Mammary epithelial cell (primary cell): Measurements from ENCODE around the gene N4BP2.

Source experiments
- EZH2 ChIP-seq: IDR thresholded peaks from 2 replicates; pipeline ENCODE4 v1.6.1; 2012; ENCODE audit warnings: low read length, inconsistent platforms, borderline replicate concordance
- TF ChIP-seq, protein P1 (sequence below), 2 donors: IDR thresholded peaks in 1 of 2; conservative IDR thresholded peaks in 1 of 2; 2 replicates each; pipeline ENCODE4 v1.5.1; 2011 to 2012; ENCODE audit warnings: inconsistent platforms in 2 of 2, low read length in 2 of 2, mild to moderate bottlenecking in 2 of 2, control low read depth in 1 of 2, low read depth in 1 of 2; ENCODE audit not compliant: insufficient read depth in 1 of 2; ENCODE audit errors: extremely low read depth in 1 of 2

DNA sequence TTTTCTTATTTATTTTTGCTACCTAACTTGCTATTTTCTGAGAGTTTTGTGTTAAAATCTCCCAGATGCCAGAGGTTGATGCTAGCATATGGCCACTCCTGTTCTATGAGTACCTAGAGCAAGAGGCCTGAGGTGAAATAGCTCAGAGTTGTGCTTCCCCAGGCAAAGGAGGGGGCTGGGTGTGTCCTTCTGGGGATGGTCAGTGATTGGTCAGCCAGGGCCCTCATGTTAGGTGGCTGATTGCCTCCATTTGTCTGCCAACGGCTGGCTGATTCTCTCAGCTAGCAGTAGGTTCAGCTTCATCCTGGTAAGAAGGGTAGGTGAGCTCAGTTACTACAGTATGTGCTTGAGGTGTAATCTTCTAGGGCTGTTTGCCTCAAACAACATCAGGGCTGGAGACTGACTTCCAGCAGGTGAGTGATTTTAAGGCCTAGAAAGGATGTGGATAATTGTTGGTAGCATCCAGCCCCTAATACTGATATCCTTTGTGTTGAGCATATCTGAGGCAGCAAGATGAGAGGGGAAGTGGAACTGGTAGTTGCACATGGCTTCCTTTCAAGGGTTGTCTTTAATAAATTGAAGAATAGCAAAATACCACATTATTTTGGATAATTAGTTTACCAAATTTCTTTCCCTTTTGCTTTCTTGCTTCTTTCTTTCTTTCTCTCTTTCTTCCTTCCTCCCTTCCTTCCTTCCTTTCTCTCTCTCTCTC, 77.7 kb downstream of the N4BP2 start:
- TF ChIP-seq, protein P1, sequence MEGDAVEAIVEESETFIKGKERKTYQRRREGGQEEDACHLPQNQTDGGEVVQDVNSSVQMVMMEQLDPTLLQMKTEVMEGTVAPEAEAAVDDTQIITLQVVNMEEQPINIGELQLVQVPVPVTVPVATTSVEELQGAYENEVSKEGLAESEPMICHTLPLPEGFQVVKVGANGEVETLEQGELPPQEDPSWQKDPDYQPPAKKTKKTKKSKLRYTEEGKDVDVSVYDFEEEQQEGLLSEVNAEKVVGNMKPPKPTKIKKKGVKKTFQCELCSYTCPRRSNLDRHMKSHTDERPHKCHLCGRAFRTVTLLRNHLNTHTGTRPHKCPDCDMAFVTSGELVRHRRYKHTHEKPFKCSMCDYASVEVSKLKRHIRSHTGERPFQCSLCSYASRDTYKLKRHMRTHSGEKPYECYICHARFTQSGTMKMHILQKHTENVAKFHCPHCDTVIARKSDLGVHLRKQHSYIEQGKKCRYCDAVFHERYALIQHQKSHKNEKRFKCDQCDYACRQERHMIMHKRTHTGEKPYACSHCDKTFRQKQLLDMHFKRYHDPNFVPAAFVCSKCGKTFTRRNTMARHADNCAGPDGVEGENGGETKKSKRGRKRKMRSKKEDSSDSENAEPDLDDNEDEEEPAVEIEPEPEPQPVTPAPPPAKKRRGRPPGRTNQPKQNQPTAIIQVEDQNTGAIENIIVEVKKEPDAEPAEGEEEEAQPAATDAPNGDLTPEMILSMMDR (conservative IDR thresholded peaks at IDR 0.05 in 1 of 2, IDR thresholded peaks at IDR 0.05 in 1 of 2; ENCODE audit: extremely low read depth in 1 of 2, insufficient read depth in 1 of 2, low read depth in 1 of 2, low read length in 2 of 2): no peak
- no peak for TF ChIP-seq EZH2
